COLO668 (cell line): ENCODE measurements around the gene TPM3.
"Not testable (repeated sequence)": the region's sequence is repeated elsewhere in the genome, so short reads cannot be mapped to it uniquely, and the experiment has no call there.

ENCODE experiments used
- DNase-seq: peaks from one replicate; lab custom pipeline; 2025; ENCODE audit not compliant: unreplicated experiment; lab: John Stamatoyannopoulos, UW

The TPM3 gene

GRCh38 chr1:154191990-154192461, at the start of gene TPM3:
Gene TPM3 (minus strand): TSS chr1:154192100. CDS start chr1:154192018, 82 bp downstream.
- no peak for DNase-seq

- no peak for DNase-seq
Measured at GRCh38 chr1:154240294-154240833, 48.5 kb upstream of the TPM3 start.

GRCh38 chr1:154239491-154239890, 47.6 kb upstream of the TPM3 start:
- no peak for DNase-seq

DNA sequence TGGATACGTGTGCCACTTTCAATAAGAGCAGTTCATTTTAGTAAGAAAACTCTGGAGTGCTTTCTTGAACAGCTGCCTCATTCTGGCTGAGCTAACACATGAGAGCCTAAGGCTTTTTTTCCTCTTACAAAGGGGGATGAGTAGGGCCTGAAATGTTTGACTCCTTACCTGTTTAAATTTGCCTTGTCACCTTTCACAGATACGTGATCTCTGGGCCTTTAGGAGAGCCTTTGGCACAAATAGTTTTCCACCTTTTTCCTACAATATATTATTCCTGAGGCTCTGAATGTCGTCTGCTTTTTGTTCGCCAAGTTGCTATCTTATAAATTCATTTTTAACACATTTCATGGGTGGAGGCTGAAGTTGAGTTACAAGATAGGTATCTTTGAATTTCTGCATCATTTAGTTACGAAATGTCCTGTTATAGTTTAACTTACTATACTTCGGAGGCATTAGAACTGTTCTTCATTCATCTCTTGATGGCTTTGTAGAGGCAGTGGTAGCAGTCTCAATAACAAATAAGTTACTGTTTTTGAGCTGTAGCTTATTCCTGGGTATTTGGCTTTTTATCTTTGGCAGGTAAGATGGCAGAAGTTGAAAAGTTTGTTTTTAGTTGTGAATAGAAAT, 46.1 kb upstream of the TPM3 start:
- no peak for DNase-seq

DNA sequence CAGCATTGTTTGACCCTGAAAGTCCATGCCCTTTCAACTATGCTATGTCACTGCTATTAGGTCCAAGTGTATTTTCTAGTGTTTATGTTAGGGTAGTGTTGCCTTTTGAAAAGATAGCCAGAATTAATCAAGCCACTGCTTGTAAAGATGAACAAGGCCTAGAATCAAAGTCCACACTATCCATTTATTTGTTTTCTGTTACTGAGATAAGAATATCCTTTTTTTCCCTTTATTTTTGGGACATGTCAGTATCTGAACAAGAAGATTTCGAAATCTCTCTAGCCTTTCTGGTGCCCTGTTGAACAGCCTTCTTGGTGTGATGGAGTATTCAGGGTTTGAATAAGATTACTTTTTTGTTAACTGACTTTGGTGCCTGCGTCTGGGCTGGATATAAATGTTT, 45.5 kb upstream of the TPM3 start:
- DNase-seq = no peak

GRCh38 chr1:154236855-154237254, 45.0 kb upstream of the TPM3 start:
- no peak for DNase-seq

- DNase-seq = not testable (repeated sequence)
Measured at GRCh38 chr1:154233127-154233526, 41.2 kb upstream of the TPM3 start.

DNA sequence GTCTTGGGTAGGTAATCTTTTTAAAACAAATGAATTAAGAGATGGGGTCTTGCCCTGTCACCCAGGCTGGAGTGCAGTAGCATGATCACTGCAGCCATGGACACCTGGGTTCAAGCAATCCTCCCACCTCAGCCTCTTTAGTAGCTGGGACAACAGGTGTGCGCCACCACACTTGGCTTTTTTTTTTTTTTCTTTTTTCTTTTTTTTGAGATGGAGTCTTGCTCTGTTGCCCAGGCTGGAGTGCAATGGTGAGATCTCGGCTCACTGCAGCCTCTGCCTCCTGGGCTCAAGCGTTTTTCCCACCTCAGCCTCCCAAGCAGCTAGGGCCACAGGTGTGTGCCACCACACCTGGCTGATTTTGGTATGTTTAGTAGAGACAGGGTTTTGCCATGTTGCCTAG, 39.2 kb upstream of the TPM3 start:
- not testable (repeated sequence) for DNase-seq

- no peak for DNase-seq
Measured at GRCh38 chr1:154225370-154225769, 33.5 kb upstream of the TPM3 start.

DNA sequence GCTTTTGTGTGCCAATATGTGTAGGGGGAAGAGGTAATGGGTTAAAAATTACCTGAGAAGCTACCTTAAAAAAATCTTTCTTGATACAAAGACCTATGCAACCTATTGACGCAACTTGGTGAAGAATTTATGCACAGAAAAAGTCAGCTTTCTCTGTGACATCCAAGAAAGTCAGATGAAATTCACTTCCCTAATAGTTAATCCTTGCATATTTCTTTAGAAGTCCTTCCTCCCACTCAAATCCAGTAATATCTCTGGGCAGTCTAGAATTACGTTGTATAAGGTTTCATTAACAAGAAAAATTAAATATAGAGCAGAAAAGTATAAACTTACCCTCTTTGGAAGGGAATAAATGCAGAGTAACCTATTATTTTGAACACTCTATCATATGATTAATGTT, 31.7 kb upstream of the TPM3 start:
- DNase-seq = no peak

- no peak for DNase-seq
Measured at GRCh38 chr1:154222918-154223317, 31.0 kb upstream of the TPM3 start.

- no peak for DNase-seq
Measured at GRCh38 chr1:154222518-154222917, 30.6 kb upstream of the TPM3 start.

GRCh38 chr1:154221278-154222001, 29.5 kb upstream of the TPM3 start:
- peak; percentile 63 for DNase-seq

DNA sequence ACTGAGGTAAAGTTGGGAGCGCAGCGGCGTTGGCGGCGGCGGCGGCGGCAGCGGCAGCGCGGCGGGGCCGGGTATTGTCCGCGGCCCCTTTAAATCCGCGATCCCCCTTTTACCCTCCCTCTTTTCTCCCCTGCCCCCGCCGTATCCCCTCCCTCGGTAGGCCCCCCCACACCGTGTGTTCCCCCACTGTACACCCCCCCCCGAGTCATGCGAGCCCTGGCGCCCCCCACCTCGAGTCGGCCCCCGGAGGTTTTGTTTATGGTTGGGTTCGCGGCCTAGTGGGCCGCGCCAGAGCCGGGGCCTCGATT, 29.0 kb upstream of the TPM3 start:
- DNase-seq = no peak

DNA sequence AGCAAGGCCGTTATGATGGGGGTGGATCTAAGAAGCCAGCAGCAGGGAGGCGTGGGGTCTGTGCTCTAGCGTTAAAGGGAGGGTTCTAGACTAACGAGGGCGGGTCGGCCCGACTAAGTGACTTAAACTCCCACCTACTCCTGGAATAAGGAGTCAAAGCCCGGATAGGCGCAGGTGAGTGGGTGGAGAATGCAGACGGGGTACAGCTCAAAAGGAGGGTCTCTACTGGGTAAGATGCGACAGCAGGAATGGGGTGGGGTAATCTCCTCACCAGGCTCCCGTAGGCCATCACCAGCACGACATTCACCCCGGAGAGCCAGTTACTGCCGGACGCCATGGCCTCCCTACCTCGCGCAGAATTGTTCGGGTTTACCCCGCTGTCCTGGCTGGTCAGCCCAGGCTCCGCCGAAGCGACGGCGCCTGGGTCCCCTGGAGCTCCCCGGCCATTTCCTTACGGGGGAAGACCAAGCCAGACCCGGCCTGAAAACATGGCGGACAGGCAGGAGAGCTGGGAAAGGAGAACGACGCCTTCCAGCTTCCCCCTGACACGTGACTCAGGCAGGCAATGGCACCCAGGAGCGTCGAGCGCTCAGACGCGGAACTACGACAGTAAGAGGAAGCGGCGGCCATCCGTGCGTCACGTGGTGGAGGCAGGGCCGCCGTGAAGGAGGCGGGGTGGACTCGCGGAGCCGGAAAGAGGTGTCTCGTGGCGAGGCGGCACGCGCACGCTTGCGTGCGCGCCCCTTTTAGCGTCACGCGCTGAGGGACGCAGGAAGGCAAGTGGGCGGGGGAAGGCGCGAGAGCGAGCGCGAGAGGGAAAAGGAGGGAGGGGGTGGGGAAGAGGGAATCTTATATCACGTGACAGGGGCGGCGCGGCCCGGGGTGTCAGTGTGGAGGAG, 28.4 kb upstream of the TPM3 start, which contains the start of gene UBAP2L:
Gene UBAP2L (plus strand): TSS at position 885 of the 899 bp plus-strand sequence. CDS start 4,169 bp downstream, outside the sequence.
- peak; percentile 100 for DNase-seq

DNA sequence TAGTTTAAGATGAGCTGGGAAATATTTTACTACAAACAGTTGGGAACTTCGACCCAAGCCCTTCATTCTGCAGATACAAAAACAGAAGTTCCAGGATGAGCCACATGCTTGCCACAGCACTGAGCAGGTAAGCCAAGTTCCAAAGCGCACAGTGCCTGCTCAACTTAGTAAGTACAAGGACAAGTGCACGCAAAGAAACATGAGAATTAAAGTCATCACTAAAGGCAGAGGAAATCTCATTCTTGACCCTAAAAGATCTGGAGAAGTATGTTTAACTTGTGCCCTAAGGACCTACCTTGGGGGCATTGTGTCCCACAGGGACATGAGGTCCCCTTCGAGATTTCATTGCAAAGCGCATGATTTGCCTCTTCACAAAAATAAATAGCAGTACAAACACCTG, 27.6 kb upstream of the TPM3 start:
- DNase-seq = no peak

- DNase-seq = no peak
Measured at GRCh38 chr1:154218545-154218944, 26.6 kb upstream of the TPM3 start.

DNA sequence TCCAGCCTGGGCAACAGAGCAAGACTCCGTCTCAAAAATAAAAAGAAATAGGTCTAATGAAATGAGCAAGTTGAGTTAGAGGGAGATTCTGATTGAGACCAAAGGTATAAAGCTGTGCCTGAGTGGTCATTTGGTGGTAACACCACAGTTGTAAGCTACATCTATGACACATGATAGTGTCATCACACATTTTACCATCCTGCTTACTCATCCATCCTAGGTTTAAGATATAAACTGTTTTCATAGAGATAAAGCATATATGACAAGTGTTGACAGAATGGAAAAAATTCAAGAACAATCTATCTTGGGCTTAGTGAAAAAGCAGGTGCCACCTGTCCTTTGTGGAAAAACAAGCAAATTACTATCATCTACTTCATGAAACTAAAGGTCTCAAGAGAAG, 21.4 kb upstream of the TPM3 start:
- no peak for DNase-seq

GRCh38 chr1:154212083-154212482, 20.2 kb upstream of the TPM3 start:
- no peak for DNase-seq

DNA sequence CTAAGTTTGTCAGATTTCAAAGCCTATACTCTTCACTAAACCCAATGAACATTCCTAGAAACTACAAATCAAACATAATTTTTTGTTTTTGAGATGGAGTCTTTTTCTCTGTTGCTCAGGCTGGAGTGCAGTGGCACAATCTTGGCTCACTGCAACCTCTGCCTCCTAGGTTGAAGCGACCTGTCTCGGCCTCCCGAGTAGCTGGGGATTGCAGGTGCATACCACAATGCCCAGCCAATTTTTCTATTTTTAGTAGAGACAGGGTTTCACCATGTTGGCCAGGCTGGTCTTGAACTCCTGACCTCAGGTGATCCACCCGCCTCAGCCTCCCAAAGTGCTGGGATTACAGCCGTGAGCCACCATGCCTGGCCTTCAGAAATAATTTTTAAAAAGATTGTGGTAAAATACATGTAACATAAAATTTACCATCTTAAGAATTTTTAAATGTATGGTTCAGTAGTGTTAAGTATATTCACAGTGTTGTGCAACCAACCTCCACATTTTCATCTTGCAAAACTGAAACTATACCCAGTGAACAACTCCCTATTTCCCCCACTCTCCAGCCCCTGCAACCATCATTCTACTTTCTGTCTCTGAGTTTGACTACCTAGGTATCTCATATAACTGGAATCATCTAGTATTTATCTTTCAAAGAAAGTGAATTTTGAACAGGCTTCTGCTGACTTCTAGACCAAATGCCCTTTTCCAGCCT, 16.9 kb upstream of the TPM3 start:
- no peak for DNase-seq

- DNase-seq = no peak
Measured at GRCh38 chr1:154207262-154207661, 15.4 kb upstream of the TPM3 start.
